CD4-positive, alpha-beta T cell treated with Interferon alpha-2 for 1 hour (primary cell): ENCODE results near the gene PAX9.

Experiments
- DNase-seq, 2 donors: peaks; one replicate each; pipeline ENCODE4 v3.0.0-alpha.2; 2020 to 2022

PAX9 gene

DNA sequence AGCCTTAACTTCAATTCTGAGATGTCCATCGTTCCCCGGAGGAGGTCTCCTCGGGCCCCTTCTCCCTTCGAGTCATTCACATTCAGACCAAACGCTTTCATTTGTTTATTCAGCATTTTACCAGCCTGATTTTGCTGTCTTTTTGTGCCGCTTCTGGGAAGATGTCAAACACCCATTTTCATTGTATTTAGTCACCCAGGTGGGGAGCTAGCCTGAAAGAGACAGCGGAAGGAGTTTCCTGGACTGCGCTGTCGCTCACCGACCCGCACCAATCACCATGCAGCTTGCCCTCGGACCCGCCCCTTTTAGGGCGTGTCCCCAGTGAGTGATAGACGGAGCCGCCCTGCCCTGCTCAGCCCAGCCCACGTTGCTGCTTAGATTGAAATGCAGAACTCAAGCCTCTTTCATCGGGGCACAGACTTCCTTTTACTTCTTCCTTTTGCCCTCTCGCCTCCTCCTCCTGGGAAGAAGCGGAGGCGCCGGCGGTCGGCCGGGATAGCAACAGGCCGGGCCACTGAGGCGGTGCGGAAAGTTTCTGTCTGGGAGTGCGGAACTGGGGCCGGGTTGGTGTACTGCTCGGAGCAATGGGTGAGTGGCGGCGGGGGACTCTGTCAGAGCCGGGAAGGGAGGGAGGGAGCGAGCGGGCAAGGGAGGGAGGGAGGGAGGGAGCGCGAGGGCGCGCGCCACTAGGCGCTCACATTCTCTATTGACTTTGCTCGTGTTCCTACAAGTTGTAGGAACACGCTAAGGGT, at the start of gene PAX9:
Gene PAX9, plus strand, starts transcription at position 355 of the 752 bp plus-strand sequence. Its CDS starts 230 bp downstream, at position 585.
- peak in 1 of 2 donors; percentile 43 for DNase-seq

DNA sequence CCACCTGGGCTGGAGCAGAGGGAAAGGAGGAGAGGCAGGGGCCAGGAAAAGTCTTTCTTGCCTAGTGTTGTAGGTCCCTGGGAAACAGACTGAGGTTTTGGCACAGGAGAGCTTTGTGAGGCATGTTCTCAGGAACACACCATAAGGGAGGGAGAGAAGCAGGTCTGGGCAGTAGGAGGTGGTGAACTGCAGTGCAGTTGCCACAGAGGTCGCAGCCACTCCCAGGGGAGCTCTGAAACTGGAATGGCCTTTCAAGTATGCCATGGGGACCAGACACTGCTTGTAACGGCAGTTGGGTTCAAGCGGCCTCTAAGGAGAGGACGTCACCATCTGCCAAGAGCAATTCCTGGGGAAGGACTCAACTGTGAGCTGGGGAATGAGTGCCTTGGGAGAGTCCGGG, 43.8 kb upstream of the PAX9 start:
- no peak for DNase-seq

DNA sequence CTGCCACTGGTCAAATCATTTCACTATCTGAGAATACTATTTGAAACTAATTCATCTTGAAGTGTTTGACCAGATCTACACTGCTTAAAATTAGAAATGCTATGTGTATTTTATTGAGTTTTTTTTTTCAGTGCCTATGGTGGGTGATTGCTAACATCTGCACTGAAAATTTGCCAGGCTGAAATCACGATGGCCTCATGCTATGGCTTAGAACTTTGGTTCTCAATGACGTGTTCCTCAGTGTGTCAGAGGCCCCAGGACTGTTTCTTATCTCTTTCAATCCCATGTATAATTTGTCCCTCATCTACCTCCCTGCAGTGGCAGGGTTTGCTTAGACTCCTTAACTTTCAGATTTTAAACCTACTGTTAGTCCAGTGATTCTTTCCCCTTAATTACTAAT, 43.0 kb upstream of the PAX9 start:
- DNase-seq, result no peak

DNA sequence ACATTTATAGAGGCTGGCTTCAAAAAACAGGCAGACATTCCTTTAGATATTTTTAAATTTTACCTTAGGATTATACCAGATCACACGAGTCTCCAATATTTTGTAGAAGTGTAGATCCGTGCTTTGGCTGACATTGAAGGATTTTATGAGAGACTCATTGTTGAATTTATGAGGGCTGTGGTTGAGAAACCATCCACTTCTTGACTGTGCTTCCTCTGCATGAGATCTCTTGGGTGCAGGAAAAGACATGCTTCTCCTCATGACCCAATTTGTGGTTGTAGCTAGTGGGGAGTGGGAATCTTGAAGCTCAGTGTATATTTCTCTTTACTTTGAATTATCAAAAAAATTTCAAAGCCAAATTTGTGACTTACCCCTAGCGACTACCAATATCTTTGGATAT, 42.5 kb upstream of the PAX9 start:
- DNase-seq, result no peak

DNA sequence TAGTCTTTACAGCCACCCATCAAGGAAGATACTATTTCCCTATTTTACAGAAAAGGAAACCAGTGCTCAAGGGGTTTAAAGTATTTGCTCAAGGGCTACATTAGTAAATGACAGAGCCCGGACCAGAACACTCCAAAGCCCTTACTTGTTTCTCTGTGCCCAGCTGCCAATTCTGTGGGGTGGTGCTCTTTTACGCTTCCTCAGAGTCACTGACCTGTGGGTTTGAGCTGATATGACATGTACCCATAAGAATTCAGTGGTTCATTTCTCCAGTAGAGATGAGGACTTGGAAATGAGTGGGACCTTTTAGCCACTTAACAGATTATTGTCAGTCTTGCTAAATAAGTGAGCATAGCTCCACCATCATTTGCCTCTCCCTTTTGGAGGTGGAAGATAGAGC, 41.8 kb upstream of the PAX9 start:
- DNase-seq, result no peak

DNA sequence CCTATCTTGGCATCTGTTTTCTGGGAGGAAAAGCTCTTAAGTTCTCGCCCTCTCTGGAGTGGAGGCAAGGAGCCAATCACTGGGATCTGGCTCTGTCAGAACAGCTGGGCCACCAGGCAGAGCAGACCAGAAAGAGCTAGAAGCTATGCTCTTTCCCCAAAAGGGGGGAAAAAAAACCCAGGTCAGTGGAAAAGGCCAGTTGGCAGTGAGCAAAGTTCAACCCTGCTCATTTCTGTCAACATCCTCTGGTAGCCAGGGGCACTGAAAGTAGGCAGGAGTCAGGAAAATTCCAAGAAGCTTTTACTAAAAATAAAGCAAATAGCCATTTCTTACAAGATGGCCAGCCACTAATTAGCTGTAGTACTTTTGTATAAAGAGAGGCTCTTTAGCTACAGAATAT, 36.6 kb upstream of the PAX9 start:
- no peak for DNase-seq

DNA sequence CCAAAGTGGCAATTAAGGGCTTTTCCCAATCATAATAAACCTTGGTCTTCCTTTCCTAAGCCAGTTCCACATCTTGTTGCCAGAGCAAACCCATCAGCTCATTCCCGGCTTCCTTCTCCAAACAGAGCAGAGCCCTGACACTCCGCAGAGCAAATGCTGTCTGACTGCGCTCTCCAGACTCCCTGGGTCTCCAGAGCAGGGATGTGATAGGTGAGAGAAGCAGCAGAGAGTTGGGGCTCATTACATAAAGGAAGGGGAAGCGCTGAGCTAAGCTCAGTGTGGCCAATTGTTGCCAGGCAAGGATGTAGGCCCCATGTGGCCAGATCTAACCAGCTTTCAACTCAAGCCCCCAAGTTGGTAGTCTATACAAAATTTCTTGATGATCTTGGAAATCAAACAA, 36.2 kb upstream of the PAX9 start:
- no peak for DNase-seq

DNA sequence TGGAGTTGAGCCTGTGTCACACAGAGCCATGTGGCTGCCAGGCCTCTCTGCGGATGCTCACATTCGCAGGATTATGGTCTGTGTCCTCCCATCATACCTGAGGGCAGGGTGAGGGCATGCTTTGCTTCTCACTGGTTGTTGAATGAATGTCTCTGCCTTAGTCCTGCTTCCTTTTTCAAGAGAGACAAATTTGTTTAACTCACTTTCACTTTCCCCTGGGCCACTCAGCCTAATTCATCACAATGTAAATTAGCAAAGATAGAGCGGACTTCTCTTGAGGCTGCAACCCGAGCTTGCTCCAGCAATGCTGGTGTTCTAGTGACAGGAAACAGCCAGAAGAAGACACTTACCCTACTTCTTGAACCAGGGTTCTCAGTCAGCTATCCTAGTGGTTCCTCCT, 35.5 kb upstream of the PAX9 start:
- DNase-seq, result no peak

DNA sequence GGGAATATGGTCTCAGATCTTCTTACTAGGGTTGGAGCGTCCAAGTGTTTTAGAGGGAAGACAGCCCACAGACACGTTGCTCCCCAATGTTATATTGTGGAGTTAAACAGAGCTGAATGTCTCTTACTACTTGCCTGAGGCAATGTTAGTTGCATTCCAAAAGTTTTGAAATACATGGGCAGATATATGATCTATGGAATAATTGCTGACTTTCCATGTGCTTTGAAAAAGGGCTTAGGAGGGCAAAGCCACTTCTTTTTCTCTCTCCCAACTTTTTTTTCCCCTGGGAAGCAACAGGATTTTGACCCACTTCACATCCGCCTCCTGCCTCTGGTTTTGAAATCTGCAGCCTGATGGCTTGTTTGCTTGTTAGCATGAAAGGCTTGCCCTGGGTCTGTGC, 33.7 kb upstream of the PAX9 start:
- no peak for DNase-seq

DNA sequence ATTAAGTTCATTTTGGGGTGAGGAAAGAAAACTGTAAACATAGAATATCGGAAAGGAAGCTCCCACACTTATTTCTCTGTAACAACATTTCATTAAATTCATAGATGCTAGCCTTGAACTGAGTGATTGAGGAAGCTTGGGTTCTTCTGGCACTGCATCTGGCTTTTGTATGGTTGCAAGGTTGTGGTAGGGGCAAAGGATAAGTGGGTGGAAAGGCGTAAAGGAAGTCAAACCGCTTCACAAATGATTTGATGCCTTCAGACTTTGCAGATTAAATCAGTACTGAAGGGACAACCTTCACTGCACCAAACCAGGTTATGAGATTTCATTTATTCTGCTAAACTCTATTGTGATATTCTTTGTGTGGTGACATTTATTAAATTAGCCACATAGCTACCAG, 28.1 kb upstream of the PAX9 start:
- DNase-seq, result no peak

DNA sequence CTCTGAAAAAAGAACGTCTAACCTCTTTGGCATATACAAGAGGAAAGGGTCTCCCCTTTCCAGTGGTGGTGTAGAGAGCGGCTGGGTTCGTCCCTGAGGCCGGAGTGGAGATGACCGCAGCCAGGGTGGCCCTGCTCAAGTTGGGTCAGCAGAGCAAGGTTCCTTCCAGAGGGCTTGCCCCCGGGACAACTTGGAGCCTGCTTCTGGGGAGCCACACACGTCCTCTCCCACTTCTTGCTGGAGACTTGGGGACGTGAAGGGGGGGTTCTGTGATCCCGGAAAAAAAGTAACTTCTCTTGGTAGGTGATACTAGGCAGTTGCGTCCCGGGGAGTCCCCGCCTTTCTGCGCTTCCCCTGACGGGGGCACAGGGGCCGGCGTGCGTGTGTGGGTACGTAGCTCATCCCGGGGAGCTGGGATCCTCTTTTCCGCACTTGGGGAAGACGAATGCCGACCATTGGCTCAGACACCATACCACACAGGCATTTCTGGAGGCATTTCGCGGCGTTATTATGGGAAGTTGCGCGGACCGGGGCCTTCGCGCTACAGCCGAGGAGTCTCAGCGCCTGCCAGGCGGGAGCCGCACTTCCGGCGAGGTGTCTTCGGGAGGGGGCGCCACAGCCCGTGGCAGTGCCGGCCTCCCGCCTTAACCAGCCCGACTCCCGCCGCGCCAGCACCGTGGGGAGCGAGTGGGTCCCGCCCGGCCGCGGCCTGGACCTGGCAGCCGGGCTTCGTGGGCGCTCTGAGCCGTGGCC, 14.8 kb upstream of the PAX9 start:
- DNase-seq, result no peak

DNA sequence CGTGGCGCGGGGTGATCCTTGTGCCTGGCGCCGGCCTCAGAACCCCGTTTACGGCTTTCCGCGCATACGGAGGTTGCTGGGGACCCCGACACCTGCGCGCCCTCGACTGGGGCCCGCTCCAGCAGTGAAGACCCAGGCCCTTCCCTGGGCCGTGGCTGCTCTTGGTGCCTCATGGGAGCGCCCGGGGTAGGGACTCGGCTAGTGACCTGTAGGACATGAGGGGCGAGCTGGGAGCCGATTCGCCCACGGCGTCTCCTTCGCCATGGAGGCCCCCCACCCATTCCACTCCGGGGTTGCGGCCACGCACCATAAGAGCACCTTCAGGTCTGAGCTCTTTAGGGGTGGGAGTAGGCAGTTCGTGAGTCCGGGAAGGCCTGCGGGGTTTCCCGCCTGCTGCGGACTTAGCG, 14.2 kb upstream of the PAX9 start:
- DNase-seq, result no peak

DNA sequence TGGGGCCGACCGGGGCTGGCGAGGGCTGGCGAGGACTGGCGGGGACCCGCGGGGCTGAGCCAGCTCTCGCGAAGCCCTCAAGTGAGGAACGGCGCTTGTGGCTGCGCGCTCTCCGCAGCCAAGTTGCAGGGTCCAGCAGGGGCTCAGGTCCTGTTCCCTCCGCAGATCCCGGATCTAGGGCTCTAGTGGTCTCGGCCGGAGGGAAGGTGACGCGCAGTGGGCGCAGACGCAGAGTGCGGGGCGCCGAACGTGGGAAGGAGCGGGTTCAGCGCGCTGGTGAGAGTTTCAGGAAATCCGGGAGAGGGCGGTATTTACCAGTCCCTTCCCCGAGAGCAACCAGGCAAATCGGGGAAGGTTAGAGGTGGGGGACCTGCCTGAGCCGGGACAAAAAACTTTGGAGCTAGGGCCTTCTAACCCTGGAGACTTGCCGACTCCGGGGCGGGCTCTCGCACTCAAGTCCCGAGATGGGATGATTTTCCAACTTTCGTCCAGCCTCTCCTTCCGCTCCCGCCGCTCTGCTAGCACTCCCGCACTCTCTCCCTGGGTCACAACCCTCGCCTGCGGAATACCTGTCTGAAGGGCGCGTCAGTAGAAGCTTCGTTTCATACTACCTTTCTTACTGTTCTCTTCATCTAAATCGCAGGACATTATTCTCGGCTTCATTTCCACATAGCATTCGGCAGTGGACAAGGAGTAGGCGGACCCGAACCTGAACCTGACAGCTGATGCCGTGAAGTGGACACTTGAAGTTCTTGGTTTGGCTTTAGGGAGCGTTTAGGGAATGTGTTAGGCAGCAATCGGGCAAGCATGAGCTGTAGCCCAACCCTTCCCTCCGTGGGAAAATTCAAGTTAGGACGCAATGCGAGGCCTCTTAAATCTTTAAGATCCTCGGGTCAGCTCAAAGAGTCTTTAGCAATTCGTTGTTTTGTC, 13.6 kb upstream of the PAX9 start:
- no peak for DNase-seq

DNA sequence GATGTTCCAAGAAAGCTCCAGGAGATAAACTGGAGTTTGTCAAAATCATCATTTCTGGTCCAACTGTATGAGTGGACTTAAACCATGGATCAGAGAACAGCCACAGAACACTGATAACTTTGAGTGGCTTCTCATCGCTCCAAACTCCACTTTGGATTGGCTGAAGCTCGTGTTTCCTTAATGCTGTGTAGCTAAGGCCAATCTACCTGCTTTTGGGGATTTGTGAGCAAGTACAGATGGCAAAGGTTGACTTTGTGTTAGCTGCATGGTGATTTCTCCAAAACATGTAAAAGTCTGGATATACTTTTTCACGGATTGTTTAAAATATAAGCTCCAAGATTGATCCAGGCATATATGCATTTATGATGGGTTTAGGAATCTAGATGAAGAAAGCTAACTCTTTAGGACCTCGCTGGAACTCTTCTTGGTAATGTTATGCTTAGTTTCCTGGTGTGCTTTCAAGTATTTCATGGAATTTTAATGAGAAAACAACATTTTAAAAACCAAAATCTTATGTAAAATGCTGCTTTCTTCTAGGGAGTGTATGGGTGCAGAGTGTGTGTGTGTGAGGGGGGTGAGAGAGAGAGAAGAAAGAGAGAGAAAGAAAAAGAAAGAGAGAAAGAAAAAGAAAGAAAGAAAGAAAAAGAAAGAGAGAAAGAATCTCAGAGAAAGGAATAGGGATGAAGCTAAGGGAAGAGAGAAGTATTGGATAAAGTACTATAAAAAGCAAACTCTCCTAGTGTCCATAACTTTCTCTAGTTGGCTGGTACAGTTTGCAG, 11.6 kb upstream of the PAX9 start:
- no peak for DNase-seq

DNA sequence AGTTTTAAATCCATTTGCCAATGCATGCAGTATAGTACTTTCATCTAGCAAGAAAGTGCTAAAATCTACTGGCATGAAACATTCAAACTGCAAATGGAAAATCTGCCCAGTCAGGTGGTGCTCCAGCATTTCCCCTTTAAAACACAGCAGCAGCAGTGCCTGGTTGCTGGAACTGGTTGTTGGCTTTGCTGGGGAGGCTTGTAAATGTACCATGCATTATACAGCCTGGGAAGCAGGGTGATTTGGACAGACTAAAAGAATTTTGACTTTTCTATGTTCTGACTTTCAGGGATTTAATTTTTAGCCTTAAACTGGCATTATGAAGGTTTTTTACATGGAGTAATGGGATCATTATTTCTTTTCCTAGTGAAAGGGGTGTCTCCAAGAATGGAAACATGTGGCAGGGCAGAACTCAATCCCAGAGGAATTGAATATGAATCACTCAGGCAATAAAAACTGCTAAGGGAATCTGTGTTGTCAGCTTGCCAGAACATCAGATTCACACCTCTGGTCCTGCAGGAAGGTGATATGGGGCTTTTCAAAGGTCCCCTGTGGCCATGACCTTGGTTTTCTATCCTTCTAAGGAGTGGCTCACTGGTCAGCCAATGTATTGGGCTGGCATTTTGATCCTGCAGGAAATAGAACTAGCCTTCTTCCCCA, 9.0 kb upstream of the PAX9 start:
- DNase-seq, result no peak

DNA sequence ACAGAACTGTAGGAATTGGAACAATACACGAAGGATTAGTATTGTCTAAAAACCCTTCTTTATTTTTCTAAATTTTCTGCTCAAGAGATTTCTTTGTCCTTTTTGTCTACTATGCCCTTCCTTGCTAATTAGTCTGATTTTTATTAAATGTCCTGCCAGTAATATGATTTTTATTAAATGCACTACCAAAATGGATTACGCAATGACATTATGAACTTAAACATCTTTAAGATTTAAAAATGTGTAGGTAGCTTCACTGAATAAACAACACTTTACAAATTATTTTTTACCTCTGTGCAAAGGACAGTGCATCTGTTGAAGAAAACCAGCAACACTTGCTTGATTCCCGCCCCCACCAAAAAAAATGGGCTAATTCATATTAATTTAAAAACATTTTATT, 8.2 kb upstream of the PAX9 start:
- DNase-seq, result no peak

DNA sequence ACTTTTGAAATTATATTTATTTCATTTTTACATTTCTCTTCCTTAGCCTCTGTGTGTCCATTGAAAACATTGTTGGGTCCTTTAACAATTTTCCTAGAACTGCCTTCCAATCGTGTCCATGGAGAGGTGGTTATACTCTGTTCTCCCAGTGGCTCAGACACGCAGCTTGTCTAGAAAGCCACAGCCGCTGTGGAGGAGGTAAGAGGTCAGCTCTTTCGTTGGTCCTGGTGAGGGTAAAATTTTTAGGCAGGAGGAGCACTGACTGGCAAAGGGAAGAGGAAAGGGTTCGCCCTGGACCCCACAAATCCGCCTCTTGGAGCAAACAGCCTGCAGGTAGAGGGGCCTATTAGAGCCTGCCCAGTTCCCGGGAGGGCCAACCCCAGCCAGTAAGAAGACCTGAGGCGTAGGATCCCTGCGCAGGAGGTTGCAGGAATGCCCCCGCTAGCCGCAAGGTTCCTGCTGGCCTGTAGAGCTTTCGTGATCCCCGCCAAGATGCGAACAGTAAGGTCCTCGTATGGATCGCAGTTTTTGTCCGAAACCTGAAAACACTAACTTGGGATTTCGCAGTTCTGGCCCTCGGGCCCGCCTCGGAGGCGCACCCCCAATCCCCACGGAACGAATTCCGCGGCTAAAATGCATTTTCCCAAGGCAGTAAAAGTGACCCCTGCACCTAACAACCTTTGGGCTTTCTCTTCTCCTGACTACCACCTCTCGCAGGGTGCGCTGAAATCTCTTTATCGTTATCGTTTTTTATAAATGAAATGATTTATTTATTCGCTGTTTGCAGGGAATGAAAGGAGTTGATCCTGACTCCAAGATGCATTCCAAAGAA, 7.5 kb upstream of the PAX9 start:
- no peak for DNase-seq

DNA sequence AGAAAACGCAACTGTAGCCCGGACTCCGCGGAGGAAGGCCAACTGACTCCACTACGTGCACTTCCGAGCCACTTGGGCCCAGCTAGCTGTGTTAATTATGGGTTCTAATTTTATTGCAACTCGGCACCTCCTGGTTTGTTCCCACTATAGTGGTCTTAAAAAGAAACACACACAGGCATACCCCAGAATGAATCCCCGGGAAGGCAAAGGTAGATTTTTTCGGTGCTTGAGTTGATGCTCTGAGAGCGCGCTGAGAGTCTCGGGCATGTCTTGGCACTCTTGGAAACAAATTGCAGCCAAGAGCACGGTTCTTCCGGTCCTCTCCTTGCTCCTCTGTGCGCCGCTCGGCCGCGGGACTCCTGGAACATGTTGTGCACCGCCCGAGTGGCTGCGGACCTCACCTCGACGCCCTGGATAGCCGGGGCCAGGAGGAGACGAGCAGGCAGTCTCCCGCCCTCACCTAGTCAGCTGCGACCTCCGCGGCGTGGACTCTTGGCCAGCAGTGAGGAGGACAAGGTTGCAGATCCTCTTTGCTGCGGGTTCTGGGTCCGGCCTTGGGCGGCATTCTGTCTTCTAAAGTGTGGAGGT, 6.8 kb upstream of the PAX9 start:
- no peak for DNase-seq

DNA sequence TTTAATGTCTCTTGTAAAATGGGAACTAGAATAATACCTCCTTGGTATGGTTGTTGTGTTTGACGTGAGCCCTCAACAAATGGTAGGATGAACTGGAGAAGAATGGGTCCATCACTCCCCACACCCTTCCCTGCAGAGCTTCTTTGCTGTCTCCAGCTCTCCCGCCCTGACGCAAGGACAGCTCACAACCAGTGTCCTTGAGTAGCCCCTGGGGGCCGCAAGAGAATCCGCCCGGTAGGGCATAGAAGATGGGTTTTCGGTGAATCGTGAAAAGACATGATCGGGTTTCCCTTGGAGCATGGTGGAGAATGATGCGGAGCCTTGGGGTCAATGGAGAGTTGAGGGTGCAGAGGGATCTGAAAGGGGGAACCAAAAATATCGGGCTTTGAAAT, 6.1 kb upstream of the PAX9 start:
- no peak for DNase-seq

DNA sequence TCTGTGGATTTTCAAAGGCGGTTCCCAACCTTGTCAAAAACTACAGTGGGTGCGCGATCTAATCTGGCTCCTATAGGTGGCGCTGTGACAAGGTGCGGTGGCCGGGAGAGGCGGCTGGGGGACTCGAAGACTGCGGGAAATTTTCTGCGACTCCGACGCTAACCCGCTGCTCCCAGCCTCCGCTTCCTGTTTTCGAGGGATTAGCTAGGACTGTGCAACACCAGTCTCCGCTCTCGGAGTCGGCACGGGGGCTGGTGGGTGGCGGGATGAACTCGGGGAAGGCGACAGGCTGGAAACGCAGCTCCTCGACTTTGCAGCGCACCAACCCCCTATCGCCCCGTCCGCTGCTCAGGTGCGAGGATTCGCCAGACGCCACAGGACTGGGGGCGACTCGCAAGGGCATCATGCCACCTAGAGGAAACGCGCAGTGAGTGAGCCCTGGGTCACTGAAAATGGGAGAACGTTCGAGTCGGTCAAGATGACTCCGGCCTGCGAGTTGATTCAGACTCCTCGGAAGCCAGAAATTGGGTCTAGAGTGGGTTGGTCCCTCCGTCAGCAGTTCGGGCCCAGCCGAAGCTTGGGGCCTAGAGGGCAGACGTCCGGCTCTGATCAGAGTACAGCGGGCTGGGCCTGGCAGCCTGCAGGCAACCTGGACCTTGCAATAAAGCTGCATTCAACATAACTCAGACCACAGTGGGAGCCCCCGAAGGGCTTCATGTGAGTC, 5.5 kb upstream of the PAX9 start:
- DNase-seq, result no peak
